GM10248 (cell line): ENCODE measurements around the gene SETD1A.
"Not testable (repeated sequence)": the region's sequence is repeated elsewhere in the genome, so short reads cannot be mapped to it uniquely, and the experiment has no call there.

Experiments
- CTCF ChIA-PET: fragments of 300-600 bp; sonication (Branson Sonifier 250); formaldehyde crosslinking; extraction: SDS; loops from one replicate; lab custom pipeline; 2021; ENCODE audit warnings: antibody characterized with exemption; lab: Yijun Ruan, JAX
- POLR2A ChIA-PET: fragments of 350-650 bp; sonication (Branson Sonifier 250); formaldehyde crosslinking; extraction: SDS; loops from one replicate; lab custom pipeline; 2020; ENCODE audit warnings: antibody characterized with exemption; lab: Yijun Ruan, JAX
- DNase-seq: peaks from one replicate; pipeline ENCODE4 v3.0.0; 2012; ENCODE audit errors: extremely low spot score
- TF ChIP-seq, protein P1 (sequence below): IDR thresholded peaks from 2 replicates; pipeline ENCODE4 v1.5.1; 2012; ENCODE audit warnings: mild to moderate bottlenecking, low read depth; ENCODE audit errors: extremely low read depth, missing control alignments, control extremely low read depth

The SETD1A gene

GRCh38 chr16:31009120-31009519 lies 51.6 kb downstream of the SETD1A start:
- DNase-seq: no peak
- TF ChIP-seq, protein P1, sequence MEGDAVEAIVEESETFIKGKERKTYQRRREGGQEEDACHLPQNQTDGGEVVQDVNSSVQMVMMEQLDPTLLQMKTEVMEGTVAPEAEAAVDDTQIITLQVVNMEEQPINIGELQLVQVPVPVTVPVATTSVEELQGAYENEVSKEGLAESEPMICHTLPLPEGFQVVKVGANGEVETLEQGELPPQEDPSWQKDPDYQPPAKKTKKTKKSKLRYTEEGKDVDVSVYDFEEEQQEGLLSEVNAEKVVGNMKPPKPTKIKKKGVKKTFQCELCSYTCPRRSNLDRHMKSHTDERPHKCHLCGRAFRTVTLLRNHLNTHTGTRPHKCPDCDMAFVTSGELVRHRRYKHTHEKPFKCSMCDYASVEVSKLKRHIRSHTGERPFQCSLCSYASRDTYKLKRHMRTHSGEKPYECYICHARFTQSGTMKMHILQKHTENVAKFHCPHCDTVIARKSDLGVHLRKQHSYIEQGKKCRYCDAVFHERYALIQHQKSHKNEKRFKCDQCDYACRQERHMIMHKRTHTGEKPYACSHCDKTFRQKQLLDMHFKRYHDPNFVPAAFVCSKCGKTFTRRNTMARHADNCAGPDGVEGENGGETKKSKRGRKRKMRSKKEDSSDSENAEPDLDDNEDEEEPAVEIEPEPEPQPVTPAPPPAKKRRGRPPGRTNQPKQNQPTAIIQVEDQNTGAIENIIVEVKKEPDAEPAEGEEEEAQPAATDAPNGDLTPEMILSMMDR: no peak
- CTCF ChIA-PET: interaction anchor here (1.1 kb wide), 1 partner anchor 24 kb away, joined by 3 read pairs; no protein-coding TSS in a partner anchor
- POLR2A ChIA-PET: no interaction called here

GRCh38 chr16:31009894-31010584 lies 52.5 kb downstream of the SETD1A start:
- no peak for DNase-seq
- TF ChIP-seq, protein P1: peak; percentile 9
- ChIA-PET POLR2A (no interaction called here), CTCF (no interaction called here)

DNA sequence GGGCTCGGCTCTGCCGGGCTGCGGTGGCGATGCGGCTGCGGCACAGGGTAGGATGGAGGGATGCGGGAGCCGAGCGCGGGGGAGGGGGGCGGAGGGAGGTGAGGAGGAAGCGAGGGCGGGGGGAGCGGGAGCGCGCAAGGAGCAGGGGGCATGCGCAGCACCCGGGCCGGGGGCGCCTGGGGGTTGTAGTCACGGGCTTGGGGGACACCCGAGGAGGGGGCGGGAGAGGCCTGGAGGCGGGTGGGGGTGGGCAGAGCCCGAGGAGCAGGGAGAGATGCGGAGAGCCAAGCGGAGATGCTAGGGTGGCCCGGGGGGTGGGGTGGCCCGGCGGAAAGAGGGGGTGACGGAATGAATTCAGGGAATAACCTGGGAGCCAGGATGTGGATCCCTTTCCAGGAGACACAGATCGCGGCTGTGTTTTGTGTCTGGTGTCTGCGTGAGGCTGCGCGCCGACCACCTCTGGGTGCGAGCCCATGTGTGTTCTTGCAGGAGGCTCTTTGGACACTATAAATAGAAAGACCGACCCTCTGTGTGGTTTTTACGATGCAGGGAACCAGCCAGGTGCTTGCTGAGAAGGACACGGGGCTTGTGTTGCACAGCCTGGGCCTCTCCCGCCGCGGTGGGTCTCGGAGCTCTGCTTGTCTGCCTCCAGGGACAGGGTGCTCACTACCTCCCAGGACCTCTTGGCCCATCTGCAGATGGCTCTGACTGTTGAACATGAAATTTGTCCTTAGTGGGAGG lies 53.2 kb downstream of the SETD1A start, which contains the start of gene STX1B:
Gene STX1B, minus strand, starts transcription at position 54 of the 741 bp plus-strand sequence. CDS start 242 bp downstream, outside the sequence.
- DNase-seq: no peak
- TF ChIP-seq, protein P1: no peak
- POLR2A ChIA-PET: no interaction called here
- CTCF ChIA-PET: no interaction called here

DNA sequence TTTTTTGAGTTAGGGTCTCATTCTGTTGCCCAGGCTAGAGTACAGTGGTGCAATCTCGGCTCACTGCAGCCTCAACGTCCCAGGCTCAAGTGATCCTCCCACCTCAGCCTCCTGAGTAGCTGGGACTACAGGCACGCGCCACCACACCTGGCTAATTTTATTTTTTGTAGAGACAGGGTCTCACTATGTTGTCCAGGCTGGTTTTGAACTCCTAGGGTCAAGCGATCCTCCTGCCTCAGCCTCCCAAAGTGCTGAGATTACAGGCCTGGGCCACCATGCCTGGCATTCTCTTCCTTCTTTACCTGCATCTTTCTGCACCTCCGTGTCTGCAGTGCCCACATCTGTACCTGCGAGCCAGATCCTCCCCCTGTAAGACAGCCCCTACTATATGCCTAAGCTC lies 54.3 kb downstream of the SETD1A start:
- POLR2A ChIA-PET, DNase-seq: not testable (repeated sequence)
- CTCF ChIA-PET: interaction anchor here (1.6 kb wide), 1 partner anchor 27 kb away, joined by 4 read pairs; the partner anchor contains the start of gene HSD3B7

DNA sequence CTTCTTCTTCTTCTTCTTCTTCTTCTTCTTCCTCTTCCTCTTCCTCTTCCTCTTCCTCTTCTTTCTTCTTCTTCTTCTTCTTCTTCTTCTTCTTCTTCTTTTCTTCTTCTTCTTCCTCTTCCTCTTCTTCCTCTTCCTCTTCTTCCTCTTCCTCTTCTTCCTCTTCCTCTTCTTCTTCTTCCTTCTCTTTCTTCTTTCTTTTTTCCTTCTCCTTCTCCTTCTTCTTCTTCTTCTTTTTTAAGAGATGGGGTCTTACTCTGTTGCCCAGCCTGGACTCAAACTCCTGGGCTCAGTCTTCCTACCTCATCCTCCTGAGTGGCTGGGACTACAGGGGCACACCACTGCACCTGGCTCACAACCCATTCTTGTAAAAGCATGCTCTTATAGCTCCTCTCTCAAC lies 55.7 kb downstream of the SETD1A start:
- CTCF ChIA-PET: interaction anchor here (0.8 kb wide), 1 partner anchor 60 kb away, joined by 3 read pairs; the partner anchor contains the start of gene ZNF668
- DNase-seq, POLR2A ChIA-PET: not testable (repeated sequence)

GRCh38 chr16:31016018-31016417 lies 58.5 kb downstream of the SETD1A start:
- ChIA-PET CTCF (interaction anchor here (2.1 kb wide), 1 partner anchor 13 kb away, joined by 7 read pairs; no protein-coding TSS in a partner anchor), POLR2A (interaction anchor here (0.7 kb wide), 1 partner anchor 119 kb away, joined by 4 read pairs; no protein-coding TSS in a partner anchor)
- TF ChIP-seq, protein P1: no peak

GRCh38 chr16:31017756-31018155 lies 60.2 kb downstream of the SETD1A start:
- DNase-seq, CTCF ChIA-PET, POLR2A ChIA-PET: not testable (repeated sequence)

More at GRCh38 chr16:31016018-31016417, 58.5 kb downstream of the SETD1A start:
- DNase-seq: no peak

DNA sequence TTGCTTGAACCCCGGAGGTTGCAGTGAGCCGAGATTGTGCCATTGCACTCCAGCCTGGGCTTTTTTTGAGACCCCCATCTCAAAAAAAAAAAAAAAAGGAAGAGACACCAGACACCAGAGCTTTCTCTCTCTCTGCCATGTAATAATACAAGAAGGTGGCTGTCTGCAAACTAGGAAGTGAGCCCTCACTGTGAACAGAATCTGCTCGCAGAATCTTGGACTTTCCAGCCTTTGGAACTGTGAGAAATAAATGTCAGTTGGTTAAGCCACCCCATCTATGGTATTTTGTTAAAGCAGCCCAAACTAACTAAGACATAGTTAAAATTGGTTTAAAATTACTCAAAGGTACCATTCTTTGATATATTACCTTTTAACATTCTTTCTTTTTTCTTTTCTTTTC lies 63.0 kb downstream of the SETD1A start:
- DNase-seq: no peak
- TF ChIP-seq, protein P1: no peak
- ChIA-PET POLR2A (no interaction called here), CTCF (no interaction called here)
